HG02870 (cell line): Measurements from ENCODE around the gene TKTL1.

Experiments used
- ATAC-seq: cut with Tn5 transposase; IDR thresholded peaks from one replicate; pipeline ENCODE4 v1.9.1; 2021; ENCODE audit warnings: mild to moderate bottlenecking, moderate library complexity; ENCODE audit not compliant: unreplicated experiment

Gene TKTL1

DNA sequence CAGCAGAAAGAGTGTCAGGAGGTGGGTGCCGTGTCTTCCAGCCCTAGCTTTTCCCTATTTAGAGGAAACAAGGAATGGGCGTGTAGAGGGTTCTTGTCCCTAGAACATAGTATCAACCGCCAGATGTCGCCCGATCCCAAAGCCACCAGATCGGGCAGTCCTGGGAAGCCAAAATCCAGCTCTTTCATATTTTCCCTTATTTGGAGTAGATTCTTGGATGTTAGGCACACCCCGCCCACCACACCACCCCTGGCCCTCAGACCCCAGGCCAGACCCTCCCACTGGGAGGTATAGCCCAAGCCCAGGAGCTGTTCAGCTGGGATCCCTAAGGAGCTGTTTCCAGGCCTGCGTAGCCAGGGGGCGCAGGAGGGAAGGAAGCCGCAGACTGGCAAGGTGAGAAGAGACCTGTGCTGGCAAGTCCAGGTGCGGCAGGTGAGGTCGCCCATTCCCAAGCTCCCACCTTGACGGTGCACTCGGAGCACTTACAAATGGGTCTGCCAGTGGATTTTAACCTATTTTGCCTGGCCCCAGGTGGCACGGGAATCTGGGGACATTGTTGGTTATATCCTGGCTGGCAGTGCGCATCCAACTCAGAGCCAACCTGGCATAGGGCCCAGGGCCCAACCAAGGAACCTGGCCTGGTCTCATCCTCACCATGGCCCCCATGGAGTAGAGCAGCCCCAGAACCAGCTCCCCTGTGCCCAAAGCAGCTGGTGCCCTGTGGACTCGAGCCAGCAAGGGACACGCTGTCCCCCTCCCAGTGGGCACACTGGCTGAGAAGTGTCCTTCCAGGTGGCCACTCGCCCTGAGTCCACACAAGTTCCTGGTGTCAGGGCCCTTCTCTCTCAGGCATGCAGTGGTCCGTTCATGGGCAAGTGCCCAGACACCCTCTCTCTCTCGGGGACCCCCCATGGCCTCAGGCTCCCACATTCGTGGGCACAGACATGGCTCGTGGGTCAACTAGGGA, 78.0 kb downstream of the TKTL1 start:
- no peak for ATAC-seq

GRCh38 chrX:154374313-154375155, 78.9 kb downstream of the TKTL1 start, which contains the start of gene FLNA:
FLNA (minus strand) TSS chrX:154374634; CDS start chrX:154371245, 3,389 bp downstream.
- no peak for ATAC-seq

GRCh38 chrX:154375156-154375504, 79.5 kb downstream of the TKTL1 start:
- ATAC-seq, result no peak

DNA sequence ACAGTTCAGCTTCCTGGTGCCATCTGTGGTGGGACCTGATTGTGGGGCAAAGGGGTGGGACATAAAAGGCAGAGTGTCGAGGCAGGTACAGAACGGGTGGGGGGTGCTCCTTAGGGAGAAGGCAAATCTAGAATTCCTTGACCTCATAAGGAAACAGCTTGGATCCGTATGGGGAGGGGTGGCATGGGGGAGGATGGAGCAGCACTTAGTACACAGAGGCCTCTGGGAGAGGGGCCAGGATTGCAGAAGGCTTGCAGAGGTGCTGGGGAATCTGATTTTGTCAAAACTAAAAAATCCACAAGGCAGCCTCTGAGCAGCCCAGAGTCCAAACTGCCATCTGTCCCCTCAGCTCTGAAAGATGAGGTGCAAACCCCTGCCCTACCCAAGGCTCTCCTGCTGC, 81.2 kb downstream of the TKTL1 start:
- no peak for ATAC-seq

DNA sequence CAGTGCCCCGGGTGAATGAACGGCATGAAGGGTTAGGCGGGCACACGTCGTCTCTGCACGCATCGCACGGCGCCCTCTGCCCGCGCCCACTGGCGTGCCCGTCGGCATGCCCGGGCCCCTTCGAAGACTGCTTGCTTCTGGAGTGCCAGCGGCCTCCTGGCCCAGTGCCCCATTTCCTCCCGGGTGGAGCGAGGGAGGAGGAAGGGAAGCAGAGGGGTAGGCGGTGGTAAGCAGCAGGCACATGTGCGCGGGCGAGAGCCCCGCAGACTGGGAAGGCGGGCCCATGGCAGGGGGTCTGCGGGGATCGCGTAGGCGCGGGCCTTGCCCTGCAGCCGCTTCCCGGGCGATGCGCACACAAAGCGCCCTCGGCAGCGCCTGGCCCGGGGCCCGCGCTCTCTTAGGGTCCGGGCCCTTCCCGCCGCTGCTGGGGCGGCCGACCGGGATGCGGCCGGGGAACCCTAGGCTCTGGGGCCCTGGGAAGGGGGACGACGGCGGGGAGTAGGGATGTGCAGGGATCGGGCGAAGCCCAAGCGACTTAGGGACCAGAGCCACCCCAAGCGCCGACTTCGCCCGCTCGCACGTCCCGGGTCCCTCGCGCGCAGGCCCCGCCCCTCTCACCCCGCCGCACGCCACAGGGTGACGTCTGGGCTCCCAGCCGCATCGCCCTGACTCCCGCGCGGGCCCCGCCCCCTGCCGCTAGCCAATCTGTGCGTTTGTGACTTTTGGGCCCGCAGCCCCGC, 82.6 kb downstream of the TKTL1 start:
- peak; percentile 2 for ATAC-seq

- ATAC-seq, result peak; percentile 81
Measured at GRCh38 chrX:154378799-154379568, 83.4 kb downstream of the TKTL1 start, which contains the start of gene EMD. EMD (plus strand) TSS chrX:154379295; CDS start chrX:154379485, 190 bp downstream.

GRCh38 chrX:154379569-154379951, 84.0 kb downstream of the TKTL1 start:
- ATAC-seq, result peak; percentile 0
